Natural killer cell (primary cell): ENCODE data around the gene TMEM218. TPM values are rescaled to one million over a fixed set of nuclear protein-coding genes. Genes with fewer than 3 reads are reported as not detected.

Source experiments
- ATAC-seq, 3 donors: fragments of 150-1000 bp in 2 of 3; fragments of 200-7000 bp in 1 of 3; cut with Tn5 transposase; 1 replicate in 1 of 3; 2 replicates in 2 of 3; pipeline ENCODE4 v1.10.0; 2021; ENCODE audit warnings: mild to moderate bottlenecking in 2 of 3, moderate library complexity in 2 of 3
- DNase-seq, 2 donors: peaks; one replicate each; pipeline versions ENCODE4 v3.0.0 to v3.0.0-alpha.2; 2013 to 2021; ENCODE audit warnings: mixed read lengths in 1 of 2
- H3K27ac ChIP-seq: one replicate; pipeline ENCODE4 v1.5.1; 2013; ENCODE audit warnings: mild to moderate bottlenecking, low read length
- H3K27me3 ChIP-seq: one replicate; pipeline ENCODE4 v1.6.1; 2013; ENCODE audit warnings: low read length; ENCODE audit not compliant: control insufficient read depth, insufficient read depth
- H3K36me3 ChIP-seq: one replicate; pipeline ENCODE4 v1.6.1; 2013; ENCODE audit warnings: low read length; ENCODE audit not compliant: control insufficient read depth, insufficient read depth
- H3K4me1 ChIP-seq: one replicate; pipeline ENCODE4 v1.6.1; 2013; ENCODE audit warnings: low read length; ENCODE audit not compliant: control insufficient read depth, insufficient read depth
- H3K4me3 ChIP-seq: one replicate; pipeline ENCODE4 v1.5.1; 2013; ENCODE audit warnings: low read length
- H3K9me3 ChIP-seq: one replicate; pipeline ENCODE4 v1.6.1; 2013; ENCODE audit warnings: low read length; ENCODE audit not compliant: control insufficient read depth, insufficient read depth
- H3K27ac Mint-ChIP-seq, 2 donors: one replicate each; pipeline ENCODE4 v1.8.0; 2022; ENCODE audit warnings: mild to moderate bottlenecking in 2 of 2, mixed read lengths in 2 of 2, moderate library complexity in 1 of 2
- H3K27me3 Mint-ChIP-seq, 2 donors: one replicate each; pipeline ENCODE4 v1.8.0; 2022; ENCODE audit warnings: low read depth in 2 of 2, mixed read lengths in 2 of 2
- H3K36me3 Mint-ChIP-seq: one replicate; pipeline ENCODE4 v1.8.0; 2022; ENCODE audit warnings: mixed read lengths
- H3K4me1 Mint-ChIP-seq, 2 donors: one replicate each; pipeline ENCODE4 v1.8.0; 2022; ENCODE audit warnings: mixed read lengths in 2 of 2
- H3K4me3 Mint-ChIP-seq: one replicate; pipeline ENCODE4 v1.8.0; 2022; ENCODE audit warnings: mild to moderate bottlenecking, moderate library complexity, mixed read lengths
- H3K9me3 Mint-ChIP-seq, 2 donors: one replicate each; pipeline ENCODE4 v1.8.0; 2022; ENCODE audit warnings: mixed read lengths in 2 of 2
- WGBS: methylation state at CpG from one replicate; pipeline ENCODE4 v1.1.7; 2013; ENCODE audit warnings: missing lambda C conversion rate; ENCODE audit not compliant: insufficient coverage; 5-methylcytosine and 5-hydroxymethylcytosine counted together
- intact Hi-C: fragments of 100-400 bp; cut with micrococcal nuclease; formaldehyde crosslinking; loops from one replicate; pipeline ENCODE4 v1.14.2; 2022
- total RNA-seq, 4 donors: library from RNA; stranded (reverse); fragments of 120-200 nt in 1 of 4; gene quantifications; one replicate each; pipeline versions ENCODE4 v1.2.3 to v1.2.4, GENCODE V29; 2013 to 2022
- TF ChIP-seq, protein P1 (sequence below): fragments of 200-600 bp; IDR thresholded peaks from one replicate; pipeline ENCODE4 v1.8.0; 2022; ENCODE audit warnings: antibody characterized with exemption

TMEM218 gene
- total RNA-seq, 3 donors from 2014 or later (not counting 1 experiment from before 2014, with no cell fraction given): 10.0 to 14.2 (median 12.1) TPM

DNA sequence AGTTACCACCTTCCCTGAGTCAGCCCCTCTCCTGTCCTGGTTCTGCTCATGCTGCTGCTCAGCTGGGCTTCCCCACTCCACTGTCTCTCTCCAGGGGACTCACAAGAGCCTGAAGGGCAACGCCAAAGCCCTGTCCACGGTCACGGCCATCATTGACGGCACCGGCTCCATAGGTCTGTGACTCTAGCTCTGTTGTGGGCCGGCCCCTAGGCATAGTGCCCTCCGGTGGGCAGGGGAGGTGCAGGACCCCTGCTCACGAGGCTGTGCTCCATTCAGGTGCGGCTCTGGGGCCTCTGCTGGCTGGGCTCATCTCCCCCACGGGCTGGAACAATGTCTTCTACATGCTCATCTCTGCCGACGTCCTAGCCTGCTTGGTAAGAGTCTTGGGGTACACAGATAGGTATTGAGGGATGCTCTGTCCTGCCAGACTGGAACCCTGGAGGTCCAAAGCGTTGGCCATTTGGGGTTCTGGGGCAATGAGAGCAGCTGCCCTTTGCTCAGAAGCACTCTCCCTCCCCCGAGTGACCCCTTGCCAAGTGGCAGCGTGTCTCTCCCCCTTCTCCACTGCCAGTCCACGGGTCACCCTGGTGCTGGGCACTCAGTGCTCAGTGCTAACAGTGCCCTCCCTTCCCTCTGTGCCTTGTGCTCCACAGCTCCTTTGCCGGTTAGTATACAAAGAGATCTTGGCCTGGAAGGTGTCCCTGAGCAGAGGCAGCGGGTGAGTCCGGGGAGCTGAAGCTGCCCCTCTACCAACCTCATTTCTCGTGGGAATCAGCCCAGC, 25.9 kb downstream of the TMEM218 start:
- Histone ChIP-seq H3K4me3 (no peak overlapping the region), H3K9me3 (no peaks in the 10 kb centered on the region), H3K27me3 (no peaks in the 10 kb centered on the region), H3K27ac (no peak overlapping the region), H3K36me3 (no peaks in the 10 kb centered on the region), H3K4me1 (no peaks in the 10 kb centered on the region)
- DNase-seq (no peak), ATAC-seq (no peak)
- intact Hi-C loops: no loop called here
- H3K4me1 Mint-ChIP-seq: no peaks in the 10 kb centered on the region
- H3K9me3 Mint-ChIP-seq: no peaks in the 10 kb centered on the region
- H3K27ac Mint-ChIP-seq: no peak overlapping the region
- H3K36me3 Mint-ChIP-seq: no peaks in the 10 kb centered on the region
- no peaks in the 10 kb centered on the region for H3K27me3 Mint-ChIP-seq
- TF ChIP-seq, protein P1, sequence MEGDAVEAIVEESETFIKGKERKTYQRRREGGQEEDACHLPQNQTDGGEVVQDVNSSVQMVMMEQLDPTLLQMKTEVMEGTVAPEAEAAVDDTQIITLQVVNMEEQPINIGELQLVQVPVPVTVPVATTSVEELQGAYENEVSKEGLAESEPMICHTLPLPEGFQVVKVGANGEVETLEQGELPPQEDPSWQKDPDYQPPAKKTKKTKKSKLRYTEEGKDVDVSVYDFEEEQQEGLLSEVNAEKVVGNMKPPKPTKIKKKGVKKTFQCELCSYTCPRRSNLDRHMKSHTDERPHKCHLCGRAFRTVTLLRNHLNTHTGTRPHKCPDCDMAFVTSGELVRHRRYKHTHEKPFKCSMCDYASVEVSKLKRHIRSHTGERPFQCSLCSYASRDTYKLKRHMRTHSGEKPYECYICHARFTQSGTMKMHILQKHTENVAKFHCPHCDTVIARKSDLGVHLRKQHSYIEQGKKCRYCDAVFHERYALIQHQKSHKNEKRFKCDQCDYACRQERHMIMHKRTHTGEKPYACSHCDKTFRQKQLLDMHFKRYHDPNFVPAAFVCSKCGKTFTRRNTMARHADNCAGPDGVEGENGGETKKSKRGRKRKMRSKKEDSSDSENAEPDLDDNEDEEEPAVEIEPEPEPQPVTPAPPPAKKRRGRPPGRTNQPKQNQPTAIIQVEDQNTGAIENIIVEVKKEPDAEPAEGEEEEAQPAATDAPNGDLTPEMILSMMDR: no peak
- 88% methylated on average over 20 of the region's 20 CpGs for WGBS
- H3K4me3 Mint-ChIP-seq: no peak overlapping the region

DNA sequence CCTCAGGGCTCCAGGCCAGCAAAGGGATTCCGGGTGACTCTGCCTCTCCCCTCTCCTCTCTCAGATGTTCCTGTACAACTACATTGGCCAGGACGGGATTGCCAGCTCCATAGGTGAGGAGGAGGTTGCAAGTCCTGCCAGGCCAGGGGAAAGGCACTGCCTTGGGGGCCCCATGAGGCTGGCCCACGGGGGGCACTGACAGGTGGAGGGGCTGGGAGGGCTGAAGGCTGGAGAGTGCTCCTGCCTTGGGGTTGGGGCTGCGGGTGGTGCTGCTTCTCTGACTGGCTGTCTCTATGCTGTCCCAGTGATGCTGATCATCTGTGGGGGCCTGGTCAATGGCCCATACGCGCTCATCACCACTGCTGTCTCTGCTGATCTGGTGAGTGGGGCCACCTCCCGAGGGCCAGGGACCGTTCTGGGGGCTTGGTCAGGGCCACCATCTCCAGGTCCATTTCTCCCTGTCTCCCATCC, 26.6 kb downstream of the TMEM218 start:
- Histone ChIP-seq H3K4me1 (no peaks in the 10 kb centered on the region), H3K4me3 (no peak overlapping the region), H3K36me3 (no peaks in the 10 kb centered on the region), H3K9me3 (no peaks in the 10 kb centered on the region), H3K27me3 (no peaks in the 10 kb centered on the region), H3K27ac (no peak overlapping the region)
- Mint-ChIP-seq H3K4me3 (no peak overlapping the region), H3K36me3 (no peaks in the 10 kb centered on the region), H3K4me1 (no peaks in the 10 kb centered on the region), H3K27me3 (no peaks in the 10 kb centered on the region), H3K27ac (no peak overlapping the region), H3K9me3 (no peaks in the 10 kb centered on the region)
- ATAC-seq: no peak
- TF ChIP-seq, protein P1: no peak
- intact Hi-C loops: no loop called here
- no peak for DNase-seq
- 94% methylated on average over 8 of the region's 8 CpGs for WGBS

- ATAC-seq: no peak
- Histone ChIP-seq H3K27ac (no peak overlapping the region), H3K4me1 (no peaks in the 10 kb centered on the region), H3K9me3 (no peaks in the 10 kb centered on the region), H3K4me3 (no peak overlapping the region), H3K36me3 (no peaks in the 10 kb centered on the region), H3K27me3 (no peaks in the 10 kb centered on the region)
- DNase-seq: no peak
- 94% methylated on average over 11 of the region's 11 CpGs for WGBS
- H3K27me3 Mint-ChIP-seq: no peaks in the 10 kb centered on the region
- H3K9me3 Mint-ChIP-seq: no peaks in the 10 kb centered on the region
- intact Hi-C loops: no loop called here
- TF ChIP-seq, protein P1: no peak
- no peaks in the 10 kb centered on the region for H3K4me1 Mint-ChIP-seq
- H3K4me3 Mint-ChIP-seq: no peak overlapping the region
- H3K36me3 Mint-ChIP-seq: no peaks in the 10 kb centered on the region
- H3K27ac Mint-ChIP-seq: no peak overlapping the region
Measured at GRCh38 chr11:125084057-125084416, 27.4 kb downstream of the TMEM218 start.
